NCI-H774 (cell line): ENCODE measurements around the gene CDRT15L2.
"Not testable (repeated sequence)": the region's sequence is repeated elsewhere in the genome, so short reads cannot be mapped to it uniquely, and the experiment has no call there.

ENCODE experiments used
- DNase-seq: peaks from one replicate; lab custom pipeline; 2025; lab: John Stamatoyannopoulos, UW

CDRT15L2 gene

GRCh38 chr17:20579424-20579823 lies at the start of gene CDRT15L2:
CDRT15L2 (plus strand) TSS chr17:20579724; CDS start chr17:20579744, 20 bp downstream.
- not testable (repeated sequence) for DNase-seq

- DNase-seq, result not testable (repeated sequence)
Observed at GRCh38 chr17:20530104-20530503, 49.4 kb upstream of the CDRT15L2 start.

- not testable (repeated sequence) for DNase-seq
Observed at GRCh38 chr17:20532544-20533090, 46.9 kb upstream of the CDRT15L2 start.

- not testable (repeated sequence) for DNase-seq
Observed at GRCh38 chr17:20533206-20533605, 46.3 kb upstream of the CDRT15L2 start.

GRCh38 chr17:20534711-20535550 lies 44.6 kb upstream of the CDRT15L2 start:
- DNase-seq, result not testable (repeated sequence)

GRCh38 chr17:20540414-20540813 lies 39.1 kb upstream of the CDRT15L2 start:
- DNase-seq, result not testable (repeated sequence)

GRCh38 chr17:20540865-20541264 lies 38.7 kb upstream of the CDRT15L2 start:
- DNase-seq, result not testable (repeated sequence)

- not testable (repeated sequence) for DNase-seq
Observed at GRCh38 chr17:20541853-20542546, 37.5 kb upstream of the CDRT15L2 start.

- DNase-seq, result not testable (repeated sequence)
Observed at GRCh38 chr17:20547923-20548322, 31.6 kb upstream of the CDRT15L2 start.

- DNase-seq, result not testable (repeated sequence)
Observed at GRCh38 chr17:20552920-20553319, 26.6 kb upstream of the CDRT15L2 start.

- DNase-seq, result not testable (repeated sequence)
Observed at GRCh38 chr17:20554728-20555127, 24.8 kb upstream of the CDRT15L2 start.

- not testable (repeated sequence) for DNase-seq
Observed at GRCh38 chr17:20555135-20556010, 24.2 kb upstream of the CDRT15L2 start.

- not testable (repeated sequence) for DNase-seq
Observed at GRCh38 chr17:20558096-20558495, 21.4 kb upstream of the CDRT15L2 start.

- not testable (repeated sequence) for DNase-seq
Observed at GRCh38 chr17:20559018-20559417, 20.5 kb upstream of the CDRT15L2 start.

- DNase-seq, result no peak
Observed at GRCh38 chr17:20562587-20562986, 16.9 kb upstream of the CDRT15L2 start.

GRCh38 chr17:20565245-20565644 lies 14.3 kb upstream of the CDRT15L2 start:
- DNase-seq, result not testable (repeated sequence)

- no peak for DNase-seq
Observed at GRCh38 chr17:20565711-20566110, 13.8 kb upstream of the CDRT15L2 start.

- not testable (repeated sequence) for DNase-seq
Observed at GRCh38 chr17:20566736-20567135, 12.8 kb upstream of the CDRT15L2 start.

- DNase-seq, result not testable (repeated sequence)
Observed at GRCh38 chr17:20567421-20567820, 12.1 kb upstream of the CDRT15L2 start.

GRCh38 chr17:20568604-20569003 lies 10.9 kb upstream of the CDRT15L2 start:
- not testable (repeated sequence) for DNase-seq

- not testable (repeated sequence) for DNase-seq
Observed at GRCh38 chr17:20571653-20572052, 7.9 kb upstream of the CDRT15L2 start.
